SK-N-MC (cell line): ENCODE results near the gene TP63.
A peak's percentile ranks its signal among the peaks of the same experiment; 100 is the strongest.

Source experiments
- DNase-seq: peaks from one replicate; pipeline ENCODE4 v3.0.0-alpha.2; 2011; ENCODE audit warnings: low read depth, low spot score
- H3K27ac ChIP-seq: fragments of 200-600 bp; sonication (generic); 2 replicates; pipeline ENCODE4 v1.5.1; 2016; ENCODE audit warnings: mixed run types
- H3K36me3 ChIP-seq: fragments of 200-600 bp; sonication (generic); 2 replicates; pipeline ENCODE4 v1.6.1; 2017; ENCODE audit warnings: antibody characterized with exemption, low read length, mixed read lengths; ENCODE audit not compliant: insufficient read depth
- H3K4me3 ChIP-seq: fragments of 200-600 bp; sonication (generic); 2 replicates; pipeline ENCODE4 v1.5.1; 2016
- H3K9ac ChIP-seq: fragments of 200-600 bp; sonication (generic); 2 replicates; pipeline ENCODE4 v1.8.0; 2017; ENCODE audit warnings: mixed run types, mixed read lengths; ENCODE audit not compliant: insufficient read length
- H3K9me3 ChIP-seq: fragments of 200-600 bp; sonication (generic); 2 replicates; pipeline ENCODE4 v1.6.1; 2017; ENCODE audit warnings: low read depth, mild to moderate bottlenecking, antibody characterized with exemption, low read length, moderate library complexity, mixed read lengths
- EZH2 ChIP-seq: fragments of 200-600 bp; sonication (generic); IDR thresholded peaks from one replicate; pipeline ENCODE4 v1.6.1; 2017; ENCODE audit warnings: antibody characterized with exemption
- FOXP2 ChIP-seq: optimal IDR thresholded peaks from 2 replicates; pipeline ENCODE3; 2011; ENCODE audit warnings: mild to moderate bottlenecking, moderate library complexity; ENCODE audit not compliant: insufficient read depth; ENCODE audit errors: extremely low read length, control extremely low read depth
- POLR2AphosphoS5 ChIP-seq: IDR thresholded peaks from 2 replicates; pipeline ENCODE4 v1.6.1; 2012; ENCODE audit warnings: mild to moderate bottlenecking, low read depth, low read length, borderline replicate concordance

Gene TP63

GRCh38 chr3:189613122-189613521, 18.1 kb upstream of the TP63 start:
- H3K9ac ChIP-seq, result no peak overlapping the region
- no peak for DNase-seq
- peaks cover 5% of the 10 kb centered on the region; the same call in 1 of the 2 replicates for H3K9me3 ChIP-seq
- no peak overlapping the region for H3K4me3 ChIP-seq
- no peak overlapping the region for H3K27ac ChIP-seq
- no peak for TF ChIP-seq FOXP2
- no peak for TF ChIP-seq POLR2AphosphoS5
- no peaks in the 10 kb centered on the region for H3K36me3 ChIP-seq

DNA sequence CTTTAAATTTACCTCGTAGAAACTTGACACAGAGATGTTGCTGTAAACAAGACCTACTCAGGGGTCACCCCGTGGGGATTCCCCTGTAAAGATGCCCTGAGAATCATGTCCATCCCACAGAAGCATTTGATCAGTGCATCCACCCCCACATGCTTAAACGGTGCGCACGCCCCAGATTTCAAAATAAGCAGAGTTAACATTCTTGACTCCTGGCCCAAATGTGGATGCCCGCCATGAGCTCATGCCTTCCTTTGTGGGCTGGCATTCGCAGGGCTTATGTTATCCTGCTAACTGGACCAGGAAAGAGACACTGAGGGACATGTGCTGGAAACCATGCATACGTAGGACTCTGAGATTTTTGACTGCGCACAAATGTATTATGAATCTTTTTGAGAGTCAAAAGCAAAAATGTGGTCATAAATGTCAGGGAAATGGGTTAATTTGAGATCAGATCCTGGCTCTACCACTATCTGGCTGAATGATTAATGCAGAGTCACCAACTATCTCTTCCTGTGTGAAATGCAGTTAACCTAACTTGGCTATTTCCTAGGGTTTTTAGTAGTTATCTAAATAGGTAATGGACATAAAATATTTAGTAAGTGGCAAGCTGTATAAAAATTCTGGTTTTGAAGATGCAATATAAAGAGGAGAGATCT, 9.1 kb upstream of the TP63 start:
- Histone ChIP-seq H3K9ac (no peak overlapping the region), H3K9me3 (no peaks in the 10 kb centered on the region), H3K36me3 (no peaks in the 10 kb centered on the region), H3K27ac (no peak overlapping the region), H3K4me3 (no peak overlapping the region)
- TF ChIP-seq FOXP2, result no peak
- no peak for TF ChIP-seq EZH2
- no peak for TF ChIP-seq POLR2AphosphoS5
- no peak for DNase-seq

DNA sequence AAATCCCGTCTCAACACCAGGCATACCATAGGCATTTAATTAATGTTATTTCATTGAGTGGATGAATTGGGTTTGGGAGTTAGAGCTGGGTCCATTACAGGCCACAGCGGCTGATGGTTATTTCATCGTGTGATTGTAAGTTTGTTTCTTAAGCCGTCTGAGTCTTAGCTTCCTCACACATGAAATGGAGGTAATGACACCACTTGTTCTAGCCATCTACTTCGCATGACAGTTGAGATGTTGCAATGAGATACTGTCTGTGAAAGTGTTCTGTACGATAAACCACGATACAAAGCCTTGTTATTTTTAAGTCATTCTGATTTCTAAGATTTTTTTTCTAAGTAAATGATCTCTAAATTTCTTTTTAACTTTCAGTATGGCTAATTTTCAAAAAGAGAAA, 8.6 kb upstream of the TP63 start:
- TF ChIP-seq FOXP2 (no peak), EZH2 (no peak), POLR2AphosphoS5 (no peak)
- DNase-seq, result no peak
- Histone ChIP-seq H3K9ac (no peak overlapping the region), H3K4me3 (no peak overlapping the region), H3K9me3 (no peaks in the 10 kb centered on the region), H3K36me3 (0 out of 2 replicates have a peak, but pooled peaks cover 2% of the 10 kb centered on the region), H3K27ac (peak overlapping the region; percentile 21; the same call in 1 of the 2 replicates)

- Histone ChIP-seq H3K9ac (no peak overlapping the region), H3K36me3 (0 out of 2 replicates have a peak, but pooled peaks cover 6% of the 10 kb centered on the region), H3K27ac (no peak overlapping the region), H3K4me3 (no peak overlapping the region), H3K9me3 (no peaks in the 10 kb centered on the region)
- no peak for DNase-seq
- no peak for TF ChIP-seq FOXP2
- TF ChIP-seq POLR2AphosphoS5, result no peak
- no peak for TF ChIP-seq EZH2
Observed at GRCh38 chr3:189624130-189624529, 7.1 kb upstream of the TP63 start.

GRCh38 chr3:189625071-189625470, 6.1 kb upstream of the TP63 start:
- Histone ChIP-seq H3K36me3 (0 out of 2 replicates have a peak, but pooled peaks cover 6% of the 10 kb centered on the region), H3K4me3 (no peak overlapping the region), H3K9me3 (no peaks in the 10 kb centered on the region), H3K9ac (no peak overlapping the region), H3K27ac (no peak overlapping the region)
- DNase-seq, result no peak
- no peak for TF ChIP-seq FOXP2
- TF ChIP-seq POLR2AphosphoS5, result no peak
- no peak for TF ChIP-seq EZH2

- Histone ChIP-seq H3K36me3 (0 out of 2 replicates have a peak, but pooled peaks cover 6% of the 10 kb centered on the region), H3K9ac (no peak overlapping the region), H3K9me3 (no peaks in the 10 kb centered on the region), H3K4me3 (no peak overlapping the region), H3K27ac (no peak overlapping the region)
- DNase-seq, result no peak
- no peak for TF ChIP-seq POLR2AphosphoS5
- no peak for TF ChIP-seq EZH2
- no peak for TF ChIP-seq FOXP2
Observed at GRCh38 chr3:189625572-189625971, 5.6 kb upstream of the TP63 start.

DNA sequence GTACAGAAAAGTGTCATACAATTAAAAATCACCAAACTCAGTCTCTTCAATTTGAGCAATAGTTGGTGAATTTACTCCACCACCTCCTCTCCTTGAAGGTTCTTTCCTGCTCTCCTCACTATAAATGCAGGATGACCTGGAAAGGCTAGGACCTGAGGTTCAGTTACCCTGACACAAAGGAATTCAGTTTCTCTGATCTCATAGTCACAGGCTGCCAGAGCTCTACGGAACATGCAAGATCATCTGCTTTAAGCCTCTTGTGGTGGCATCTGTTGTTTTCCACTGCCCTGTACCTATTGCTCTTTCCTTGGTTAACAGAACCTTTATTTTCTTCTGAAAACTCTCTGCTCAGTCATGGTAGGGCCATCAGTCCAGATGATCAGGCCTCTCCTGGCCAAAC, 4.9 kb upstream of the TP63 start:
- Histone ChIP-seq H3K4me3 (no peak overlapping the region), H3K27ac (no peak overlapping the region), H3K9ac (no peak overlapping the region), H3K9me3 (no peaks in the 10 kb centered on the region), H3K36me3 (0 out of 2 replicates have a peak, but pooled peaks cover 6% of the 10 kb centered on the region)
- DNase-seq, result no peak
- TF ChIP-seq POLR2AphosphoS5 (no peak), EZH2 (no peak), FOXP2 (no peak)

- peak overlapping the region; percentile 21 for H3K9ac ChIP-seq
- H3K4me3 ChIP-seq, result no peak overlapping the region
Observed at GRCh38 chr3:189629803-189630455, 1.3 kb upstream of the TP63 start.

More at GRCh38 chr3:189629803-189630455, 1.3 kb upstream of the TP63 start:
- Histone ChIP-seq H3K27ac (0 out of 2 replicates have a peak overlapping the region, but pooled peaks have one; percentile 8), H3K36me3 (0 out of 2 replicates have a peak, but pooled peaks cover 6% of the 10 kb centered on the region), H3K9me3 (no peaks in the 10 kb centered on the region)
- DNase-seq, result no peak
- TF ChIP-seq EZH2, result no peak
